Loucy (cell line): ENCODE data around the gene ATP13A4.

ENCODE experiments used
- EZH2phosphoT487 ChIP-seq: fragments of 200-600 bp; IDR thresholded peaks from 2 replicates; pipeline ENCODE4 v1.6.1; 2018; ENCODE audit warnings: antibody characterized with exemption, mild to moderate bottlenecking, moderate library complexity, borderline replicate concordance
- TF ChIP-seq, protein P1 (sequence below): fragments of 200-600 bp; sonication (generic); conservative IDR thresholded peaks from 2 replicates; pipeline ENCODE4 v1.5.1; 2014; ENCODE audit warnings: mild to moderate bottlenecking, antibody characterized with exemption, low read length

DNA sequence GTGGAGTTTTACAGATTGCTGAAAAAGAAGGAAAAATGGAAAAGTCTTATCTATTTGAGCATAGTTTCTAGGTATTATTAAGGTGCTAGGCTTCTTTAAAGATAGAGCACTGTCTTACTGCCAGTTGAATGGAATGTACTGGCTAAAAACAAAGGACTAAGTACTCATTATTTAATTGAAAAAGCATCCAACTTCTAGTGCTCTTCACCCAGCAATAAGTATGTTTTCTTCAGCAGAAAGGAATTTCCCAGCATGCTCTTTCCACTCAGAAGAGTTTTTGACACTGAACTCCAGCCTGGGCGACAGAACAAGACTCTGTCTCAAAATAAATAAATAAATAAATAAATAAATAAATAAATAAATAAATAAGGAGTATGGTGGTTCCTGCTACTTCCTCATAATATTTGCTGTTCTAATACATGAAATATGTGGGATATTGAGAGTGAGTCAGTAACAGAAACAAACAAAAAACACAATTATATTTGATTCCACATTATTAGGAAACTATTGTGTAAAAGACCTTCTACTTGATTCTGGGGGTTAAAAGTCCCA, 70.6 kb downstream of the ATP13A4 start:
- TF ChIP-seq, protein P1, sequence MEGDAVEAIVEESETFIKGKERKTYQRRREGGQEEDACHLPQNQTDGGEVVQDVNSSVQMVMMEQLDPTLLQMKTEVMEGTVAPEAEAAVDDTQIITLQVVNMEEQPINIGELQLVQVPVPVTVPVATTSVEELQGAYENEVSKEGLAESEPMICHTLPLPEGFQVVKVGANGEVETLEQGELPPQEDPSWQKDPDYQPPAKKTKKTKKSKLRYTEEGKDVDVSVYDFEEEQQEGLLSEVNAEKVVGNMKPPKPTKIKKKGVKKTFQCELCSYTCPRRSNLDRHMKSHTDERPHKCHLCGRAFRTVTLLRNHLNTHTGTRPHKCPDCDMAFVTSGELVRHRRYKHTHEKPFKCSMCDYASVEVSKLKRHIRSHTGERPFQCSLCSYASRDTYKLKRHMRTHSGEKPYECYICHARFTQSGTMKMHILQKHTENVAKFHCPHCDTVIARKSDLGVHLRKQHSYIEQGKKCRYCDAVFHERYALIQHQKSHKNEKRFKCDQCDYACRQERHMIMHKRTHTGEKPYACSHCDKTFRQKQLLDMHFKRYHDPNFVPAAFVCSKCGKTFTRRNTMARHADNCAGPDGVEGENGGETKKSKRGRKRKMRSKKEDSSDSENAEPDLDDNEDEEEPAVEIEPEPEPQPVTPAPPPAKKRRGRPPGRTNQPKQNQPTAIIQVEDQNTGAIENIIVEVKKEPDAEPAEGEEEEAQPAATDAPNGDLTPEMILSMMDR = no peak
- no peak for TF ChIP-seq EZH2phosphoT487
